CD8-positive, alpha-beta memory T cell (primary cell): ENCODE data around the gene GNAO1. TPM values are rescaled to one million over a fixed set of nuclear protein-coding genes. Genes with fewer than 3 reads are reported as not detected.

Experiments used
- CTCF ChIA-PET: fragments of 350-600 bp; sonication (Branson Sonifier 250); formaldehyde crosslinking; loops from one replicate; lab custom pipeline; 2021; ENCODE audit warnings: antibody characterized with exemption; lab: Charles Lee
- POLR2A ChIA-PET: fragments of 350-600 bp; sonication (Branson Sonifier 250); formaldehyde crosslinking; loops from one replicate; lab custom pipeline; 2021; ENCODE audit warnings: antibody characterized with exemption; lab: Charles Lee
- DNase-seq, 5 donors: peaks; one replicate each; pipeline versions ENCODE4 v3.0.0 to v3.0.0-alpha.2; 2020 to 2022; ENCODE audit warnings: mixed read lengths in 1 of 5
- H3K27ac ChIP-seq: one replicate; pipeline ENCODE4 v1.7.0; 2013; ENCODE audit warnings: low read depth, mild to moderate bottlenecking, low read length, moderate library complexity
- H3K27me3 ChIP-seq: 2 replicates; pipeline ENCODE4 v1.7.0; 2013; ENCODE audit warnings: low read length, mild to moderate bottlenecking; ENCODE audit not compliant: insufficient read depth, poor library complexity, severe bottlenecking
- H3K36me3 ChIP-seq: 2 replicates; pipeline ENCODE4 v1.7.0; 2013; ENCODE audit warnings: mild to moderate bottlenecking, low read length, moderate library complexity; ENCODE audit not compliant: insufficient read depth
- H3K4me1 ChIP-seq: 2 replicates; pipeline ENCODE4 v1.7.0; 2013; ENCODE audit warnings: mild to moderate bottlenecking, low read length, moderate library complexity; ENCODE audit not compliant: insufficient read depth
- H3K4me3 ChIP-seq: 2 replicates; pipeline ENCODE4 v1.7.0; 2013; ENCODE audit warnings: mild to moderate bottlenecking, low read length
- H3K9me3 ChIP-seq: 2 replicates; pipeline ENCODE4 v1.7.0; 2013; ENCODE audit warnings: mild to moderate bottlenecking, low read length
- H3K27ac Mint-ChIP-seq, 8 donors: one replicate each; pipeline ENCODE4 v1.8.0; 2020 to 2021; ENCODE audit warnings: mixed read lengths in 8 of 8, mild to moderate bottlenecking in 6 of 8, inconsistent platforms in 3 of 8, moderate library complexity in 3 of 8
- H3K27me3 Mint-ChIP-seq, 2 donors: one replicate each; pipeline ENCODE4 v1.8.0; 2020 to 2021; ENCODE audit warnings: mixed read lengths in 2 of 2, mild to moderate bottlenecking in 1 of 2, moderate library complexity in 1 of 2
- H3K36me3 Mint-ChIP-seq, 3 donors: one replicate each; pipeline ENCODE4 v1.8.0; 2020 to 2021; ENCODE audit warnings: mixed read lengths in 3 of 3, inconsistent platforms in 1 of 3, mild to moderate bottlenecking in 1 of 3
- H3K4me1 Mint-ChIP-seq, 3 donors: one replicate each; pipeline ENCODE4 v1.8.0; 2020 to 2021; ENCODE audit warnings: mixed read lengths in 3 of 3, inconsistent platforms in 1 of 3, mild to moderate bottlenecking in 1 of 3
- H3K4me3 Mint-ChIP-seq, 7 donors: one replicate each; pipeline ENCODE4 v1.8.0; 2020 to 2021; ENCODE audit warnings: mixed read lengths in 7 of 7, mild to moderate bottlenecking in 6 of 7, moderate library complexity in 4 of 7, inconsistent platforms in 2 of 7
- H3K9me3 Mint-ChIP-seq, 5 donors: one replicate each; pipeline ENCODE4 v1.8.0; 2020 to 2022; ENCODE audit warnings: mixed read lengths in 5 of 5, mild to moderate bottlenecking in 3 of 5, moderate library complexity in 2 of 5, inconsistent platforms in 1 of 5
- polyA plus RNA-seq: library from polyadenylated mRNA; unstranded; fragments of 300-500 nt; fragmentation: Illumina TruSeq; gene quantifications from one replicate; pipeline ENCODE4 v1.2.3, GENCODE V29; 2021
- total RNA-seq, 2 experiments: library from RNA; stranded (reverse); gene quantifications; one replicate each; pipeline ENCODE4 v1.2.3, GENCODE V29; 2021

GNAO1 gene
- total and polyA plus RNA-seq, 3 experiments from 2014 or later, result 0.86 to 2.5 (median 2.5) TPM

DNA sequence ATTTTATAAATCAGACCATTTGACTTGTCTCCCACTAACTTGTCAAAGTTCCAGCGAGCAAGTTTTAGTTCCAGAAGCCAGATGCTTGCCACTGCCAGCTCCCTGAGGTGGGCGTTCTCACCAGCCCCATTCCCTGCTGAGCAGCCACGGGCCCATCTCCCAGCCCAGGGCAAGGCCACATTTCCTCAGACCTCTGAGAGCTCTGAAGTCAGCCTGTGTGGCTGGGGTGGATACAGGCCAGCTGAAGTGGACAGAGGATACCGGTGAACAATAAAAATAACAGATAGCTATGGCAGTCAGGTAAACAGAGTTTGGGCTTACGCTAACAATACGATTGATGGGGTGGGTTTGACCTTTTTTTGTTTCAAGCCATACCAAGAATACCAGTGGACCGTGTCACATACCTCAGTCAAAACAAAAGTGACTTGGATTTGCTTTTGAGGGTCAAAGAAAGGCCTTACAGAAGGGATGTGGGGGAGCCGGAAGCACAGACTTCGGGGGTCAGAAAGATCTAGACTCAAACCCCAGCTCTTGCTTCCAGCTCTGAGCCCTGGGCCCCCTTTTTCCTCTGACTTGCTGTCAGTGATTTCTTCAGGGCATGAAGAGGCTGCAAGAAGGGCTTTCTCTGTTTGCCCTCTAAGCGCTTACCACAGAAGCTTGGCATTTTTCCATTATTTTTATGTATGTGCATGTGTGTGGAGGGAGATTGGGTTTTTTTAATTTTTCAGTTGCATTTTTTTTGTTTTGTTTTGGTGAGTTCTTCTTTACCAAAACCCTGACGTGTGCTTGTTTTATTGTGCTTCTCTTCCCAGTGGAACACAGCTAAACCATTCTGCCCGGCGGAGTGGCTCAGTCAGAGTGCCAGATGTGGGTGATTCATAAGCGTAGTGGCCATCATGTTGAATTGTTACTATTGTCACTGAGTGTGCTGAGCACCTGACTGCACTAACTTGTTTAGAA lies 109.9 kb downstream of the GNAO1 start:
- peaks cover 0 to 2% of the 10 kb centered on the region in 2 donors for H3K27me3 Mint-ChIP-seq

GRCh38 chr16:56302506-56302905 lies 111.2 kb downstream of the GNAO1 start:
- no peaks in the 10 kb centered on the region for H3K27me3 ChIP-seq
- no peak for DNase-seq
- no peaks in the 10 kb centered on the region for H3K36me3 ChIP-seq
- Mint-ChIP-seq H3K4me1 (peaks cover 0 to 6% (median 5%) of the 10 kb centered on the region in 3 donors), H3K4me3 (no peak overlapping the region), H3K36me3 (peaks cover 0 to 5% (median 0%) of the 10 kb centered on the region in 3 donors), H3K9me3 (no peaks in the 10 kb centered on the region), H3K27me3 (no peaks in the 10 kb centered on the region), H3K27ac (no peak overlapping the region)
- ChIA-PET CTCF (interaction anchor here (1.4 to 3.4 kb wide), 2 partner anchors 17 to 359 kb away, joined by 4 to 12 read pairs; no protein-coding TSS in a partner anchor), POLR2A (no interaction called here)
- no peaks in the 10 kb centered on the region for H3K4me1 ChIP-seq
- H3K4me3 ChIP-seq, result no peak overlapping the region
- H3K27ac ChIP-seq, result no peak overlapping the region
- no peaks in the 10 kb centered on the region for H3K9me3 ChIP-seq

More for the DNA sequence above, 109.9 kb downstream of the GNAO1 start:
- peaks cover 0 to 6% (median 5%) of the 10 kb centered on the region in 3 donors for H3K4me1 Mint-ChIP-seq
- no peak overlapping the region for H3K27ac ChIP-seq
- POLR2A ChIA-PET, result no interaction called here
- H3K36me3 Mint-ChIP-seq, result peaks cover 0 to 5% (median 0%) of the 10 kb centered on the region in 3 donors
- peak overlapping the region in 2 of 8 donors; percentile 33 to 36 for H3K27ac Mint-ChIP-seq
- DNase-seq, result no peak
- CTCF ChIA-PET, result interaction anchor here (1.3 to 3.4 kb wide), 3 partner anchors 17 to 357 kb away, joined by 4 to 12 read pairs (median 6); no protein-coding TSS in a partner anchor
- no peaks in the 10 kb centered on the region for H3K4me1 ChIP-seq
- no peak overlapping the region for H3K4me3 Mint-ChIP-seq
- no peaks in the 10 kb centered on the region for H3K9me3 ChIP-seq
- H3K27me3 ChIP-seq, result no peaks in the 10 kb centered on the region
- H3K9me3 Mint-ChIP-seq, result no peaks in the 10 kb centered on the region
- no peak overlapping the region for H3K4me3 ChIP-seq
- H3K36me3 ChIP-seq, result no peaks in the 10 kb centered on the region

- no peaks in the 10 kb centered on the region for H3K36me3 ChIP-seq
- Mint-ChIP-seq H3K27me3 (no peaks in the 10 kb centered on the region), H3K4me1 (peaks cover 0 to 6% (median 5%) of the 10 kb centered on the region in 3 donors), H3K27ac (no peak overlapping the region), H3K9me3 (no peaks in the 10 kb centered on the region), H3K36me3 (peaks cover 0 to 5% (median 0%) of the 10 kb centered on the region in 3 donors), H3K4me3 (no peak overlapping the region)
- no peak overlapping the region for H3K27ac ChIP-seq
- H3K4me3 ChIP-seq, result no peak overlapping the region
- no peaks in the 10 kb centered on the region for H3K27me3 ChIP-seq
- H3K9me3 ChIP-seq, result no peaks in the 10 kb centered on the region
- ChIA-PET CTCF (interaction anchor here (3.4 kb wide), 1 partner anchor 16 kb away, joined by 12 read pairs; no protein-coding TSS in a partner anchor), POLR2A (no interaction called here)
- no peaks in the 10 kb centered on the region for H3K4me1 ChIP-seq
- DNase-seq, result no peak
Observed at GRCh38 chr16:56303066-56303715, 111.9 kb downstream of the GNAO1 start.

DNA sequence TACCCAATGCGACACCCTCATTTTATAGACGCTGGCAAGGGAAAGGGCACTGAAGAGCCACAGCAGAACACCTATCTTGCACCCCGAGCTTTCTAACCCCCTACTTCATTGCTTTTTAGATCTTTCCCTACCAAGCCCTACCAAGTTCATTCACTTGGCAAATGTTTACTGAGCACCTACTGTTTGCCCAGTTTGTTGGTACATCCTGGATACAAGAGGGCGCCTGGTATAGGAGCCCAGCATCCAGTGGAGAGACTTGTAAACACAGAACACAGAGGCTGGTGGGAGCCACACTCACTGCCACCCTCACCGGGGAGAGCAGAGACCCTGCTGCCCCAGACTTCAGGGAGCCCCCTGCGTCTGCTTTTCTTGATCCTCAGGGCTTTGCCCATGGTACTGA lies 112.6 kb downstream of the GNAO1 start:
- CTCF ChIA-PET, result interaction anchor here (3.4 kb wide), 1 partner anchor 15 kb away, joined by 12 read pairs; no protein-coding TSS in a partner anchor
- peaks cover 0 to 5% (median 0%) of the 10 kb centered on the region in 3 donors for H3K36me3 Mint-ChIP-seq
- Histone ChIP-seq H3K4me3 (no peak overlapping the region), H3K9me3 (no peaks in the 10 kb centered on the region), H3K4me1 (no peaks in the 10 kb centered on the region), H3K27me3 (no peaks in the 10 kb centered on the region), H3K36me3 (no peaks in the 10 kb centered on the region), H3K27ac (no peak overlapping the region)
- peak overlapping the region in 2 of 8 donors; percentile 22 to 42 for H3K27ac Mint-ChIP-seq
- no peaks in the 10 kb centered on the region for H3K27me3 Mint-ChIP-seq
- DNase-seq, result no peak
- POLR2A ChIA-PET, result no interaction called here
- H3K9me3 Mint-ChIP-seq, result no peaks in the 10 kb centered on the region
- peaks cover 0 to 6% (median 5%) of the 10 kb centered on the region in 3 donors for H3K4me1 Mint-ChIP-seq
- H3K4me3 Mint-ChIP-seq, result no peak overlapping the region

GRCh38 chr16:56305956-56306565 lies 114.8 kb downstream of the GNAO1 start:
- no peaks in the 10 kb centered on the region for H3K9me3 ChIP-seq
- no peaks in the 10 kb centered on the region for H3K27me3 ChIP-seq
- DNase-seq, result no peak
- H3K4me3 ChIP-seq, result no peak overlapping the region
- H3K27ac ChIP-seq, result no peak overlapping the region
- CTCF ChIA-PET, result no interaction called here
- no peaks in the 10 kb centered on the region for H3K9me3 Mint-ChIP-seq
- peak overlapping the region in 1 of 8 donors; percentile 36 for H3K27ac Mint-ChIP-seq
- no peak overlapping the region for H3K4me3 Mint-ChIP-seq
- POLR2A ChIA-PET, result no interaction called here
- peaks cover 0 to 7% (median 0%) of the 10 kb centered on the region in 3 donors for H3K36me3 Mint-ChIP-seq
- H3K36me3 ChIP-seq, result no peaks in the 10 kb centered on the region
- H3K4me1 ChIP-seq, result no peaks in the 10 kb centered on the region
- H3K4me1 Mint-ChIP-seq, result peaks cover 0 to 5% (median 2%) of the 10 kb centered on the region in 3 donors
- no peaks in the 10 kb centered on the region for H3K27me3 Mint-ChIP-seq

- H3K4me1 Mint-ChIP-seq, result peaks cover 0 to 5% (median 0%) of the 10 kb centered on the region in 3 donors
- DNase-seq, result no peak
- H3K27me3 Mint-ChIP-seq, result no peaks in the 10 kb centered on the region
- peak overlapping the region in 2 of 8 donors; percentile 6 to 77 for H3K27ac Mint-ChIP-seq
- peaks cover 0 to 7% (median 0%) of the 10 kb centered on the region in 3 donors for H3K36me3 Mint-ChIP-seq
- Histone ChIP-seq H3K9me3 (no peaks in the 10 kb centered on the region), H3K27me3 (no peaks in the 10 kb centered on the region), H3K27ac (no peak overlapping the region), H3K4me1 (no peaks in the 10 kb centered on the region), H3K4me3 (no peak overlapping the region), H3K36me3 (no peaks in the 10 kb centered on the region)
- CTCF ChIA-PET, result interaction anchor here (1.2 to 1.9 kb wide), 2 partner anchors 11 to 12 kb away, joined by 3 to 6 read pairs; no protein-coding TSS in a partner anchor
- POLR2A ChIA-PET, result no interaction called here
- H3K4me3 Mint-ChIP-seq, result no peak overlapping the region
- H3K9me3 Mint-ChIP-seq, result no peaks in the 10 kb centered on the region
Observed at GRCh38 chr16:56306690-56307533, 115.6 kb downstream of the GNAO1 start.

DNA sequence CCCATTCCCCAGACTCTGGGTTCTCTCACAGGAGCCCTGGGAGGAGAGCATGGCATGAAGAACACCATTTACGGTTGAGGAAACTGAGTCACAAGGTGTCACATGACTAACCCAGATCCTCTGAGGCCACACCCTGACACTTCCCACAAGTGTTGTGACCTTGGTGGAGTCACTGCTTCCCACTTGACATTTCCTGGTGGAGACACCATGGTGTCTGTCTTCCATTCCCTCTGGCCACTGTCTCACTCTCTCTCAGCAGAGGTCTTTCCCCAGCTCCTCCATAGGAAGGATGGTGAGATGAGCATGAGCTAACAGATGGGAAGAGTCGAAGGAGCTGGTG lies 116.2 kb downstream of the GNAO1 start:
- H3K27me3 Mint-ChIP-seq, result no peaks in the 10 kb centered on the region
- peak overlapping the region in 2 of 8 donors; percentile 6 to 54 for H3K27ac Mint-ChIP-seq
- H3K36me3 Mint-ChIP-seq, result peaks cover 0 to 7% (median 0%) of the 10 kb centered on the region in 3 donors
- DNase-seq, result no peak
- H3K27ac ChIP-seq, result no peak overlapping the region
- no peaks in the 10 kb centered on the region for H3K9me3 ChIP-seq
- H3K4me3 ChIP-seq, result no peak overlapping the region
- H3K4me1 ChIP-seq, result no peaks in the 10 kb centered on the region
- POLR2A ChIA-PET, result no interaction called here
- H3K4me3 Mint-ChIP-seq, result no peak overlapping the region
- H3K4me1 Mint-ChIP-seq, result peaks cover 0 to 5% (median 0%) of the 10 kb centered on the region in 3 donors
- no peaks in the 10 kb centered on the region for H3K27me3 ChIP-seq
- CTCF ChIA-PET, result interaction anchor here (1.2 to 1.9 kb wide), 2 partner anchors 11 kb away, joined by 3 to 6 read pairs; no protein-coding TSS in a partner anchor
- H3K36me3 ChIP-seq, result no peaks in the 10 kb centered on the region
- no peaks in the 10 kb centered on the region for H3K9me3 Mint-ChIP-seq
